HEK293 (cell line): ENCODE data around the gene KLHL40.

Source experiments
- REPIN1 ChIP-seq: fragments of 450-650 bp; formaldehyde crosslinking; IDR thresholded peaks from 2 replicates; pipeline ENCODE4 v1.5.1; 2017; ENCODE audit warnings: missing biosample characterization, missing genetic modification characterization, low read depth
- ZBTB20 ChIP-seq: fragments of 450-650 bp; formaldehyde crosslinking; IDR thresholded peaks from 2 replicates; pipeline ENCODE4 v1.5.1; 2016; ENCODE audit warnings: missing biosample characterization, missing genetic modification characterization
- ZNF433 ChIP-seq: fragments of 450-650 bp; formaldehyde crosslinking; IDR thresholded peaks from 2 replicates; pipeline ENCODE4 v1.5.1; 2016; ENCODE audit warnings: missing biosample characterization, missing genetic modification characterization, low read depth
- ZNF514 ChIP-seq: fragments of 450-650 bp; formaldehyde crosslinking; IDR thresholded peaks from 2 replicates; pipeline ENCODE4 v1.5.1; 2016; ENCODE audit warnings: missing biosample characterization, missing genetic modification characterization
- ZNF521 ChIP-seq: fragments of 450-650 bp; formaldehyde crosslinking; IDR thresholded peaks from 2 replicates; pipeline ENCODE4 v1.5.1; 2017; ENCODE audit warnings: missing biosample characterization, mild to moderate bottlenecking, missing genetic modification characterization
- TF ChIP-seq, protein P1 (sequence below): fragments of 450-650 bp; formaldehyde crosslinking; IDR thresholded peaks from 2 replicates; pipeline ENCODE4 v1.5.1; 2016; ENCODE audit warnings: missing biosample characterization, missing genetic modification characterization
- TF ChIP-seq, protein P2 (sequence below): fragments of 450-650 bp; formaldehyde crosslinking; IDR thresholded peaks from 2 replicates; pipeline ENCODE4 v1.5.1; 2016; ENCODE audit warnings: missing biosample characterization, missing genetic modification characterization
- TF ChIP-seq, protein P3 (sequence below): fragments of 450-650 bp; formaldehyde crosslinking; IDR thresholded peaks from 2 replicates; pipeline ENCODE4 v1.5.1; 2016; ENCODE audit warnings: missing biosample characterization, missing genetic modification characterization, low read depth

DNA sequence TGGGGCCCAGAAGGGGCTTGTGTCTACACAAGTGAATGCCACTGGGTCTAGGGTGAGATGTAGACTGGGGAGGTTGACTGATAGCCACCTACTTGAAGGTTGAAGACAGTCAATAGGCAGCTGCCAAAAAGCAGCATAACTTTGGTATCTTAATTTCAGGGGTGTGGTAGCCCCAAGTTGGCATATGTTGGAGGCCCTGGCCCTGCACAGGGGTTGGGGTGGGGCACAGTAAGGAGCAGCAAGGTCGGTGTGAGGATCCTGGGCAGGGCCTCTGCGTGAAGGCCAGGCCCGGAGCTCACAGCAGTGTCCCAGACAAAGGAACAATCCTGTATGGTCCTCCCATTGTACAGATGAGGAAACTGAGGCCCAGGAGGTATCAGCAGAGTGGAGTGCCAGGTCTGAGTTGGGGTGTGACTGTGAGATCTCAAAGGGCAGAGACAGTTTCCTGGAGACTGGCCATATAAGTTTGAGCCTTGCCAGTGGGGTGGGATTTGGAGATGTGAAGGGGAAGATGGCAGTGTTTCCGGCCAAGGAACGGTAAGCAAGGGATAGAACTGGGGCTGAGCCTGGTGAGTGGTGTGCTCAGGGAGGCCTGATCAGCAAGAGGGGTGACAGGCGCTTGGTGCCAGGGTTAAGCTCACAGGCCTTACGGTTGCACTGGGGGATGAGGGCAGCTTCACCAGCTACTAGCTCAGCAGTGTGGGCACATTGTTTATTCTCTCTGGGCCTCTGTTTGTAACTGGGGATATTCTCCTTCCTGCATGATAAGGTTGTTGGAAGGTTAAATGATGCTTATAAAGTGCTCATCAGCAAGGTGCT lies 1.7 kb downstream of the KLHL40 start:
- TF ChIP-seq, protein P1, sequence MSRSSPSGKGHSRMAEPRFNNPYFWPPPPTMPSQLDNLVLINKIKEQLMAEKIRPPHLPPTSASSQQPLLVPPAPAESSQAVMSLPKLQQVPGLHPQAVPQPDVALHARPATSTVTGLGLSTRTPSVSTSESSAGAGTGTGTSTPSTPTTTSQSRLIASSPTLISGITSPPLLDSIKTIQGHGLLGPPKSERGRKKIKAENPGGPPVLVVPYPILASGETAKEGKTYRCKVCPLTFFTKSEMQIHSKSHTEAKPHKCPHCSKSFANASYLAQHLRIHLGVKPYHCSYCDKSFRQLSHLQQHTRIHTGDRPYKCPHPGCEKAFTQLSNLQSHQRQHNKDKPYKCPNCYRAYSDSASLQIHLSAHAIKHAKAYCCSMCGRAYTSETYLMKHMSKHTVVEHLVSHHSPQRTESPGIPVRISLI (tag by site-specific recombination), result no peak
- TF ChIP-seq ZBTB20 (tag by site-specific recombination) (no peak), ZNF521 (no peak), REPIN1 (tag by site-specific recombination) (no peak), ZNF433 (tag by site-specific recombination) (no peak), ZNF514 (tag by site-specific recombination) (no peak)
- TF ChIP-seq, protein P2, sequence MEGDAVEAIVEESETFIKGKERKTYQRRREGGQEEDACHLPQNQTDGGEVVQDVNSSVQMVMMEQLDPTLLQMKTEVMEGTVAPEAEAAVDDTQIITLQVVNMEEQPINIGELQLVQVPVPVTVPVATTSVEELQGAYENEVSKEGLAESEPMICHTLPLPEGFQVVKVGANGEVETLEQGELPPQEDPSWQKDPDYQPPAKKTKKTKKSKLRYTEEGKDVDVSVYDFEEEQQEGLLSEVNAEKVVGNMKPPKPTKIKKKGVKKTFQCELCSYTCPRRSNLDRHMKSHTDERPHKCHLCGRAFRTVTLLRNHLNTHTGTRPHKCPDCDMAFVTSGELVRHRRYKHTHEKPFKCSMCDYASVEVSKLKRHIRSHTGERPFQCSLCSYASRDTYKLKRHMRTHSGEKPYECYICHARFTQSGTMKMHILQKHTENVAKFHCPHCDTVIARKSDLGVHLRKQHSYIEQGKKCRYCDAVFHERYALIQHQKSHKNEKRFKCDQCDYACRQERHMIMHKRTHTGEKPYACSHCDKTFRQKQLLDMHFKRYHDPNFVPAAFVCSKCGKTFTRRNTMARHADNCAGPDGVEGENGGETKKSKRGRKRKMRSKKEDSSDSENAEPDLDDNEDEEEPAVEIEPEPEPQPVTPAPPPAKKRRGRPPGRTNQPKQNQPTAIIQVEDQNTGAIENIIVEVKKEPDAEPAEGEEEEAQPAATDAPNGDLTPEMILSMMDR (tag by site-specific recombination), result no peak
- TF ChIP-seq, protein P3, sequence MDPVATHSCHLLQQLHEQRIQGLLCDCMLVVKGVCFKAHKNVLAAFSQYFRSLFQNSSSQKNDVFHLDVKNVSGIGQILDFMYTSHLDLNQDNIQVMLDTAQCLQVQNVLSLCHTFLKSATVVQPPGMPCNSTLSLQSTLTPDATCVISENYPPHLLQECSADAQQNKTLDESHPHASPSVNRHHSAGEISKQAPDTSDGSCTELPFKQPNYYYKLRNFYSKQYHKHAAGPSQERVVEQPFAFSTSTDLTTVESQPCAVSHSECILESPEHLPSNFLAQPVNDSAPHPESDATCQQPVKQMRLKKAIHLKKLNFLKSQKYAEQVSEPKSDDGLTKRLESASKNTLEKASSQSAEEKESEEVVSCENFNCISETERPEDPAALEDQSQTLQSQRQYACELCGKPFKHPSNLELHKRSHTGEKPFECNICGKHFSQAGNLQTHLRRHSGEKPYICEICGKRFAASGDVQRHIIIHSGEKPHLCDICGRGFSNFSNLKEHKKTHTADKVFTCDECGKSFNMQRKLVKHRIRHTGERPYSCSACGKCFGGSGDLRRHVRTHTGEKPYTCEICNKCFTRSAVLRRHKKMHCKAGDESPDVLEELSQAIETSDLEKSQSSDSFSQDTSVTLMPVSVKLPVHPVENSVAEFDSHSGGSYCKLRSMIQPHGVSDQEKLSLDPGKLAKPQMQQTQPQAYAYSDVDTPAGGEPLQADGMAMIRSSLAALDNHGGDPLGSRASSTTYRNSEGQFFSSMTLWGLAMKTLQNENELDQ (tag by site-specific recombination), result no peak
